Ishikawa (cell line): ENCODE results near the gene MBD3L4.

Experiments
- CEBPB ChIP-seq: IDR thresholded peaks from 2 replicates; pipeline ENCODE4 v1.6.1; 2012
- CREB1 ChIP-seq: IDR thresholded peaks from 2 replicates; pipeline ENCODE4 v1.6.1; 2012; ENCODE audit warnings: low read depth
- EGR1 ChIP-seq: IDR thresholded peaks from 2 replicates; pipeline ENCODE4 v1.6.1; 2012
- EP300 ChIP-seq: IDR thresholded peaks from 2 replicates; pipeline ENCODE4 v1.6.1; 2012; ENCODE audit warnings: borderline replicate concordance
- NFIC ChIP-seq: IDR thresholded peaks from 2 replicates; pipeline ENCODE4 v1.6.1; 2012
- RAD21 ChIP-seq: IDR thresholded peaks from 2 replicates; pipeline ENCODE4 v1.6.1; 2012; ENCODE audit warnings: low read depth
- TAF1 ChIP-seq: IDR thresholded peaks from 2 replicates; pipeline ENCODE4 v1.6.1; 2012; ENCODE audit warnings: low read depth, mild to moderate bottlenecking
- TCF12 ChIP-seq: IDR thresholded peaks from 2 replicates; pipeline ENCODE4 v1.6.1; 2012; ENCODE audit warnings: low read depth
- TEAD4 ChIP-seq: IDR thresholded peaks from 2 replicates; pipeline ENCODE4 v1.6.1; 2012
- YY1 ChIP-seq: IDR thresholded peaks from 2 replicates; pipeline ENCODE4 v1.6.1; 2012; ENCODE audit warnings: low read depth
- TF ChIP-seq, protein P1 (sequence below): IDR thresholded peaks from 2 replicates; pipeline ENCODE4 v1.6.1; 2012
- TF ChIP-seq, protein P2 (sequence below): IDR thresholded peaks from 2 replicates; pipeline ENCODE4 v1.6.1; 2012; ENCODE audit warnings: low read depth, mild to moderate bottlenecking

DNA sequence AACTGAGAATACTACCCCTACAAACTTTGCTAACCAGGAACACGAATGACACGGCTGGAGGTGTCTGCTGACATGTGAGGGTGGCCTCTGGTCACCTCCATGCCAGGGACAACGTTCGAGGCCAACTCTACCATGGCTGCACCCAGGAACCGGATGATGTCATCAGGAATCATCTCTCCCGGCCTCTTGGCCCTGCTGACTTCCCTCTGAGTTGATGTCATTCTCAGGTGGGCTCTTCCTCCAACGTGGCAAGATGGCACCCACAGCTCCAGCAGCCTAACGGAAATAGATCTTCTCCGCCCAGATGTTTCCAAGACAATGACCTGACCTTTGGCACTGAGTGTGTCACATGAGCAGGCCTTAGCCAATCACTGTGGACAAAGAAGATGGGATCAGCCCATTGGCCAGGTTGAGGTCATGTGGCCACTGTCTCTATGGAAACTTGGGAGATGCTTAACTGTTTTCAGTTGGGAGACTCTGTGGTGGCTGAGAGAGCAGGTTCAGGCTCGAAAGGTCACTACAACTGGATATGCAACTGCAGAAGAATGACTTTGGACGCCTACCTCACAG lies 33.8 kb downstream of the MBD3L4 start:
- TF ChIP-seq EP300 (no peak), TCF12 (no peak), TAF1 (no peak), RAD21 (no peak), CEBPB (no peak), YY1 (no peak), CREB1 (no peak), EGR1 (no peak), TEAD4 (no peak), NFIC (no peak)
- TF ChIP-seq, protein P1, sequence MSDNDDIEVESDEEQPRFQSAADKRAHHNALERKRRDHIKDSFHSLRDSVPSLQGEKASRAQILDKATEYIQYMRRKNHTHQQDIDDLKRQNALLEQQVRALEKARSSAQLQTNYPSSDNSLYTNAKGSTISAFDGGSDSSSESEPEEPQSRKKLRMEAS, result no peak
- TF ChIP-seq, protein P2, sequence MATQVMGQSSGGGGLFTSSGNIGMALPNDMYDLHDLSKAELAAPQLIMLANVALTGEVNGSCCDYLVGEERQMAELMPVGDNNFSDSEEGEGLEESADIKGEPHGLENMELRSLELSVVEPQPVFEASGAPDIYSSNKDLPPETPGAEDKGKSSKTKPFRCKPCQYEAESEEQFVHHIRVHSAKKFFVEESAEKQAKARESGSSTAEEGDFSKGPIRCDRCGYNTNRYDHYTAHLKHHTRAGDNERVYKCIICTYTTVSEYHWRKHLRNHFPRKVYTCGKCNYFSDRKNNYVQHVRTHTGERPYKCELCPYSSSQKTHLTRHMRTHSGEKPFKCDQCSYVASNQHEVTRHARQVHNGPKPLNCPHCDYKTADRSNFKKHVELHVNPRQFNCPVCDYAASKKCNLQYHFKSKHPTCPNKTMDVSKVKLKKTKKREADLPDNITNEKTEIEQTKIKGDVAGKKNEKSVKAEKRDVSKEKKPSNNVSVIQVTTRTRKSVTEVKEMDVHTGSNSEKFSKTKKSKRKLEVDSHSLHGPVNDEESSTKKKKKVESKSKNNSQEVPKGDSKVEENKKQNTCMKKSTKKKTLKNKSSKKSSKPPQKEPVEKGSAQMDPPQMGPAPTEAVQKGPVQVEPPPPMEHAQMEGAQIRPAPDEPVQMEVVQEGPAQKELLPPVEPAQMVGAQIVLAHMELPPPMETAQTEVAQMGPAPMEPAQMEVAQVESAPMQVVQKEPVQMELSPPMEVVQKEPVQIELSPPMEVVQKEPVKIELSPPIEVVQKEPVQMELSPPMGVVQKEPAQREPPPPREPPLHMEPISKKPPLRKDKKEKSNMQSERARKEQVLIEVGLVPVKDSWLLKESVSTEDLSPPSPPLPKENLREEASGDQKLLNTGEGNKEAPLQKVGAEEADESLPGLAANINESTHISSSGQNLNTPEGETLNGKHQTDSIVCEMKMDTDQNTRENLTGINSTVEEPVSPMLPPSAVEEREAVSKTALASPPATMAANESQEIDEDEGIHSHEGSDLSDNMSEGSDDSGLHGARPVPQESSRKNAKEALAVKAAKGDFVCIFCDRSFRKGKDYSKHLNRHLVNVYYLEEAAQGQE, result no peak
